H54 (cell line): ENCODE measurements around the gene ZNF688.

ENCODE experiments used
- DNase-seq: peaks from one replicate; pipeline ENCODE4 v3.0.0; 2011; ENCODE audit warnings: low spot score, mixed read lengths; ENCODE audit not compliant: insufficient read length
- FAIRE-seq: peaks from 3 replicates; lab custom pipeline; 2011; peaks lifted over from hg19 to GRCh38; lab: Jason Lieb, UNC
- POLR2A ChIP-seq: IDR thresholded peaks from 2 replicates; pipeline ENCODE4 v1.6.1; 2011; ENCODE audit warnings: low read depth, mild to moderate bottlenecking, low read length

ZNF688 gene

GRCh38 chr16:30571445-30572322, at the start of gene ZNF688:
Gene ZNF688 (minus strand): TSS chr16:30571714. CDS start chr16:30571629, 85 bp downstream.
- FAIRE-seq = peak; percentile 67
- peak; percentile 93 for DNase-seq
- peak; percentile 53 for TF ChIP-seq POLR2A

- FAIRE-seq = no peak
- no peak for DNase-seq
- TF ChIP-seq POLR2A = no peak
Observed at GRCh38 chr16:30620169-30620568, 48.7 kb upstream of the ZNF688 start.

GRCh38 chr16:30619638-30620037, 48.1 kb upstream of the ZNF688 start:
- DNase-seq (no peak), FAIRE-seq (no peak)
- TF ChIP-seq POLR2A = no peak

- FAIRE-seq (no peak), DNase-seq (no peak)
- no peak for TF ChIP-seq POLR2A
Observed at GRCh38 chr16:30619202-30619601, 47.7 kb upstream of the ZNF688 start.

- TF ChIP-seq POLR2A = no peak
- DNase-seq (no peak), FAIRE-seq (no peak)
Observed at GRCh38 chr16:30615358-30616091, 44.0 kb upstream of the ZNF688 start.

- FAIRE-seq (peak; percentile 77), DNase-seq (peak; percentile 92)
- TF ChIP-seq POLR2A = peak; percentile 39; the same call in 1 of the 2 replicates
Observed at GRCh38 chr16:30609926-30610839, 38.7 kb upstream of the ZNF688 start, which contains the start of gene ZNF689. Gene ZNF689 (minus strand): TSS chr16:30610389. CDS start chr16:30610041, 348 bp downstream.

- no peak for FAIRE-seq
- no peak; the same call in 1 of the 2 replicates for TF ChIP-seq POLR2A
- no peak for DNase-seq
Observed at GRCh38 chr16:30609002-30609925, 37.8 kb upstream of the ZNF688 start.

- TF ChIP-seq POLR2A = no peak
- FAIRE-seq (no peak), DNase-seq (no peak)
Observed at GRCh38 chr16:30606004-30606403, 34.5 kb upstream of the ZNF688 start.

GRCh38 chr16:30605158-30605557, 33.6 kb upstream of the ZNF688 start:
- FAIRE-seq = no peak
- DNase-seq = no peak
- no peak for TF ChIP-seq POLR2A

- no peak for FAIRE-seq
- no peak for TF ChIP-seq POLR2A
- DNase-seq = no peak
Observed at GRCh38 chr16:30604316-30604947, 32.9 kb upstream of the ZNF688 start.

- no peak for DNase-seq
- FAIRE-seq = no peak
- TF ChIP-seq POLR2A = no peak
Observed at GRCh38 chr16:30603945-30604315, 32.4 kb upstream of the ZNF688 start.
